GM21619 (cell line): ENCODE data around the gene ETFB.

Experiments used
- ATAC-seq: cut with Tn5 transposase; IDR thresholded peaks from one replicate; pipeline ENCODE4 v1.9.1; 2021; ENCODE audit not compliant: unreplicated experiment

ETFB gene

DNA sequence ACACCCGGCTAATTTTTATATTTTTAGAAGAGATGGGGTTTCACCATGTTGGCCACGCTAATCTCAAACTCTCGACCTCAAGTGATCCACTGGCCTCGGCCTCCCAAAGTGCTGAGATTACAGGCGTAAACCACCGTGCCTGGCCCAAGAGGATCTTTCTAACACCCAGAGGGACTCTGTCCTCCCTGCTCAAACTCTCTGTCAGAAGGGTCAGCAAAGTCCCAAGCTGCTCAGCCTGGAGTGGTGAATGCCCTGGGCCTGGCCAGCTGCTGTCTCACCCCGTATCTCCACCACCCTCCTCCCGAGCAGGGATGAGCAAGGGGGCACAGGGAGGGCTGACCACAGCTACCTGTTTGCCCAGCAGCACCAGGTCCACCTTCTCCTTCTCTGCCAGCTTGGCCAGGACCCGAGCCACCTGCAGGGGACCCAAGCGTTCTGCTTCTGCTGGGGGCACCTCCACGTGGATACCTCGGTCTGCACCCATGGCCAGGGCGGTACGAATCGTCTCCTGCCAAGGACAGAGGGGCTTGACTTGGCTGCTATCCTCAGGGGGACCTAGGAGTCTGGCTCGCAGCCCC, 13.3 kb downstream of the ETFB start:
- ATAC-seq: no peak

DNA sequence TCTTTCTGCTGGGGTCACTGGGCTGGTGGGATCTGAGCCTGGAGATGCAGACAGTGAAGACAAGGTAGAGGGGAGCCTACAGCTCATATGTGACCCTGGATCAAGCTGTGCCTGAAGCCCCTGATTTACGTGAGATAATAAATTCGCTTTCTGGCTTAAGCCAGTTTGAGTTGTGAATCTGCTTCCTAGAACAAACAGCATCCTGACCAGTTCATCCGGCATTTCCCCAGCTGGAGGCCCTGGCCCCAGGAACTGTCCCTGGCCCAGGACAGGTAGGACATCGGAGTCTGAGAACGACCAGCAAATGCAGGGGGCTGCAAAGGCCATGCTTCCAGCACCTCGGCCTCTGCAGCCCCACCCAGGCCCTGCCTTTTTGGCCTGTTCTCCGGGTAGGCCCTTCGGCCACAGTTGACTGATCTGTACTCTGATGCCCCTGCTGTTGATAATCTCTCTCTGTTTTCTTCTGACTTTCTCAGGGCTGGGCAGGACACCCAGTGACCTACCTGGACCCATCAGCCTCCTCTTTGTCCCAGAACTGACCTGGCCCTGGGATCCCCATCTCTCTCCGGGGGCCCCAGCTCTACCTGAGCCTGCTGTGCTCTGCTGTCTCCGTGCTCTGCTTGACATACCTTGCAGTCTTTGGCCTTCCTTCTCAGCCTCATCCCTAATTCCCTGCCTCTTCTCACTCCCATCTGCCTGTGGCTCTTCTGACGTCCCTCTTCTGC, 14.8 kb downstream of the ETFB start:
- ATAC-seq: no peak

DNA sequence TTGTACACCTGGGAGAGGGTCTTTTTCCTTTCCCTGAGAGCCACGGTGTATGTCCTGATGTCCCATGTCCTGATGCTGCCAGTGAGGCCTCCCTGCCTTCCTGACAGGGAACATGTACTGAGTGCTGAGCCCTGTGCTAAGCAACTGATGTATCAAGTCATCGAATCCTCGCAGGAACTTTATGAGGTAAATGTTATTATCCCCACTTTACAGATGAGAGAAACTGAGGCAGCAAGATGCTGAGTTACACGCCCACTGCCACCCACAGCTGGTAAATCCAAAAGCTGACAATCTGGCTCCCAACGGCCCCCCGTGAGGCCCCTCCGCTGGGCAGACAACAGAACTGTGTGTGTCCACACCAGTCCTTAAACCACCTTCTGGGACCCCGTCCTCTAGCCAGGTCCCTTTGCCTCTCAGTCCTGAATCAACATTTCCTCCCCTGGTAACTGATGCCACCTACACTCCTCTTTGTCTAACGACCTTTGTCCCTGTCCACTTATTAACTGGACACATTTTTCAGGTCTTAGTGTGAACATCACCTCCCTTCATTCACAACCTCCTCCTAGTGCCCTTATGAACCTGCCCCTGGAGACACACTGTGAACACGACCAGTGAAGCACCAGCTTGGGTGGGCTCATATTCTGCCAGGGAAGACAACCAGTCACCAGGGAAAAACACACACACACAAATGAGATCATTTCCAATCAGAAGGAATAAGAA, 18.8 kb downstream of the ETFB start:
- ATAC-seq: no peak

DNA sequence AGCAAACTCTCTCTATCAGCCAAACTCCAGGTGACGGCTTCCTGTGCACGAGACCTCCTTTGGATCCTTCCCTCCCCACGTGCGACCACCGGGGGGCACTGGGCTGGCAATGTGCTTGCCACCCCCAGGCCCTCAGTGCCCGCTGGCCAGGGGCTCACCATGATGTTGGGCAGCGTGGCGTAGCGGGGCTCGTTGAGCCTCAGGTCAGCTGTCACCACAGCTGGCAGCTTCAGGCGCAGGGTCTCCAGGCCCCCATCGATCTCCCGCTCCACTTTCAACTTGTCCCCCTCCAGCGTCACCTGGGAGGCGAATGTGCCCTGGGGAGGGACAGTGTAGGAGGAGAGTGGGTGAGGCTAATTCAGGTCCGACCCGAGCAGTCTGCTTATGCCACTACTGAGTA, 19.4 kb downstream of the ETFB start:
- ATAC-seq: no peak

DNA sequence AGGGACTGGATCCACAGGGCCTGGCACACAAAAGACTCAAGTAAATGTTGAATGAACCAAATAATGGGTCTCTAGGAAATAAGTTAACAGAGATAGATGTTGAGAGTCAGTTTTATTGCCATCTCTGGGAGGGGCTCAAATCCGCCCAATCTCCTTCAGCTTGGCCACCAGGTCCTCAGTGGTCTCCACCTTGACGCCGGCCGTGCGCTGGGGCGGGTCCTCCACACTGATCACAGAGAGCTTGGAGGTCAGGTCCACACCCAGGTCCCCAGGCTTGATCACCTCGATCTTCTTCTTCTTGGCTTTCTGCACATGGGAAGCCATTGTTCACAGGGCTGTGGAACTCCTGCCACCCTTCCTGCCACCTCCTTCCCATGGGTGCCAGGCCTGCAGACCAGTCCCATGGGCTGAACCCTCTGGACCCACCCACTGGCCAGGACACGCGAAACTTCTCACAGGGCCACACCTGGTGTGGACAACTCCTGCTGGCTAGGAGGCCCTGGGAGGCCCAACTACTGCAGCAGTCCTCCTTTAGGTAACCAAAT, 21.0 kb downstream of the ETFB start:
- no peak for ATAC-seq

GRCh38 chr19:51342631-51343569, 23.3 kb downstream of the ETFB start:
- no peak for ATAC-seq

- ATAC-seq: no peak
These were observed 24.1 kb downstream of the ETFB start, which contains the start of gene VSIG10L for GRCh38 chr19:51341976-51342580. Gene VSIG10L (minus strand): TSS chr19:51342139. CDS start chr19:51342124, 15 bp downstream.

DNA sequence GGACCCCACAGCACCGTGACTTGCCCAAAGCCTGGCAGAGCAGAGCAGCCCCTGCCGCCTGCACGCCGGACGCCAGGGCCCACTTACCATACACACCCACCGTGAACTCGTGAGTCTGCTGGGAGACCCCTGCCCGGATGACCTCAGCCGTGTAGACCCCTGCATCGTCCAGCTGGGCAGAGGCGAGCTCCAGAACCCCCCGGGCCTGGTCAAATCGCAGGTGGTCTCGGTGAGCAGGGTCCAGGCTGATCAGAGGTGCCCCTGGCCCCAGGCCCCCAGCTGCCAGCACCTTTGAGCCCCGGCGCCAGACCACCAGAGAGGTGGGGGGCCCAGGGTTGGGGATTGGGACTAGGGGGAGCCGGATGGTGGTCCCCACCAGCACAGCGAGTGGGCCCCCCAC, 25.1 kb downstream of the ETFB start:
- ATAC-seq: no peak

- ATAC-seq: peak; percentile 50
These were observed 26.2 kb downstream of the ETFB start for GRCh38 chr19:51339687-51340656.

GRCh38 chr19:51339313-51339686, 26.9 kb downstream of the ETFB start:
- no peak for ATAC-seq

DNA sequence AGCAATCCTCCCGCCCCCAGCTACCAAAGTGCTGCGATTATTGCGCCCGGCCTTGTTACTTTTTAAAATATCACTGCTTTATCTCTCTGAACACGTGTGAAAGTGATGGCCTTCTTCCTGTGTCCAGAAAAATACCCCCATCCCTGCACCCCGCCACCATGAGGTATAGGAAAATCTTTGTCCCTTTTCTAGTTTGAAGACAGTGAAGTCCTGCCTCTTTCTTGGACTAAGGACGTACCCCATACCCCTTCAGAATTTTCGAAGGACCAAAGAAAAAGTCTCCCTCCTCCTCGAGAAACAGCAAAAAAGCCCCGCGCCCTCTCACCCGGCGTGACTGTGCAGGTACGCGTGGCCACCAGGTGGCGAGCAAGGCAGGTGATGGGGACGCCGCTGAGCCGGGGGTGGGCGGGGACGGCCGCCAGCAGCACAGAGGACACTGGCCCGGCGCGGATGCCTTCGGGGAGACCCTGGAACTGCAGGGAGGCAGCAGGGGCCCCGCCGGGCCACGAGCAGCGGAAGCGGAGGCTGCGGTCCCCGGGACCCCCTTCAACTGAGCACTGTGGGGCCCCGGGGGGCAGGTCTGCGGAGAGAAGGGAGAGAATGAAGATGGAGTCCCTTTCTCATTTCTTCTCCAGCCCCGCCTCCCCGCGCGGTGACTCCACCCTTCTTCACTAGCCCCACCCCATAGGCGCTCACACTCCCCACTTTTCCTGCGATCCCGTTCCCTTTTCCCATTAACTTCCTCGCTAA, 27.4 kb downstream of the ETFB start:
- ATAC-seq: peak; percentile 55

GRCh38 chr19:51337861-51338562, 28.2 kb downstream of the ETFB start:
- no peak for ATAC-seq

- ATAC-seq: no peak
These were observed 28.9 kb downstream of the ETFB start for GRCh38 chr19:51337141-51337860.

- no peak for ATAC-seq
These were observed 32.2 kb downstream of the ETFB start for GRCh38 chr19:51333836-51334460.

DNA sequence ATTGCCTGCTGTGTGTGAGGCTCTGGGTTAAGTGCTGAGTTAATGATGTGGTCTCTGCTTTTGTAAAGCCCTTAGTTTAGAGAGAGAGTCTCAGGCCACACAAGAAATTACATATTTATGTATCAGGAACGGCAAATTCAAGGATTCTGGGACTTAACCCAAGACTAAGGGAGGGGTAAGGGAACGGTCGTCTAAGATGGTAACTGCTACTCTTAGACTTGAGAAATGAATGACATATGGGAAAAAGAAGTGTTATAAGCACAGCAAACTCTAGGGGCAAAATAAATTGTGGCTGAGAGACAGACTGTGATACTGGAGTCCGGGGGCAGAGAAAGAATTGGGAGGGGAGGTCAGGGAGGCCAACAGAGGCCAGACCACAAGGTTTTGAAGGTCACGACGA, 34.5 kb downstream of the ETFB start:
- no peak for ATAC-seq

- no peak for ATAC-seq
These were observed 35.0 kb downstream of the ETFB start for GRCh38 chr19:51331193-51331592.

- ATAC-seq: no peak
These were observed 35.8 kb downstream of the ETFB start for GRCh38 chr19:51330366-51330765.
